HCT116 (cell line): ENCODE data around the gene ETNPPL. TPM values are rescaled to one million over a fixed set of nuclear protein-coding genes. Genes with fewer than 3 reads are reported as not detected.

Source experiments
- ATAC-seq: fragments of 200-7000 bp; cut with Tn5 transposase; 2 replicates; pipeline ENCODE4 v1.9.1; 2020; ENCODE audit warnings: mild to moderate bottlenecking, moderate library complexity
- BruUV-seq: library from RNA; stranded (reverse); fragments of 400-500 nt; replicated peaks from 2 replicates; lab custom pipeline; 2021; lab: Mats Ljungman, UMichigan
- CTCF ChIA-PET: fragments of 300-600 bp; sonication (Branson Sonifier 250); formaldehyde crosslinking; loops from one replicate; lab custom pipeline; 2021; ENCODE audit warnings: antibody characterized with exemption; lab: Charles Lee
- POLR2A ChIA-PET: fragments of 300-600, 350-600 bp; sonication (Branson Sonifier 250); formaldehyde crosslinking; loops from one replicate; lab custom pipeline; 2021; ENCODE audit warnings: antibody characterized with exemption; lab: Charles Lee
- RAD21 ChIA-PET, 2 experiments: fragments of 300-600 bp; sonication (Branson Sonifier 250); formaldehyde crosslinking; loops; one replicate each; lab custom pipeline; 2023; ENCODE audit warnings: low total read pairs in 2 of 2; ENCODE audit not compliant: uncharacterized antibody in 2 of 2, unreplicated experiment in 2 of 2, low non-redundant PET in 1 of 2; lab: Charles Lee
- DNase-seq: peaks from one replicate; pipeline ENCODE4 v3.0.0-alpha.2; 2010; ENCODE audit warnings: low read depth, low spot score
- H2AFZ ChIP-seq: fragments of 200-600 bp; shearing (Covaris generic), sonication (generic); 2 replicates; pipeline ENCODE4 v1.6.1; 2017; ENCODE audit warnings: low read depth, mixed run types, mixed read lengths, antibody characterized with exemption, low read length; ENCODE audit not compliant: poor library complexity, severe bottlenecking
- H3K27ac ChIP-seq: 2 replicates; pipeline ENCODE4 v1.5.1; 2012; ENCODE audit warnings: low read depth, low read length
- H3K27me3 ChIP-seq: fragments of 200-600 bp; sonication (generic); 2 replicates; pipeline ENCODE4 v1.6.1; 2016; ENCODE audit warnings: mixed run types, low read length, mixed read lengths; ENCODE audit not compliant: insufficient read depth
- H3K36me3 ChIP-seq, 2 experiments: fragments of 200-500 bp in 1 of 2; fragments of 200-600 bp in 1 of 2; sonication (Bioruptor generic) in 1 of 2; sonication (generic) in 1 of 2; 2 replicates each; pipeline versions ENCODE4 v1.5.1 to v1.6.1; 2014 to 2016; ENCODE audit warnings: low read length in 2 of 2, inconsistent platforms in 1 of 2, mixed read lengths in 1 of 2, mixed run types in 1 of 2; ENCODE audit not compliant: insufficient read depth in 2 of 2, control insufficient read depth in 1 of 2
- H3K4me1 ChIP-seq, 2 experiments: fragments of 200-600 bp in 1 of 2; sonication (generic) in 1 of 2; 2 replicates each; pipeline versions ENCODE4 v1.5.1 to v1.6.1; 2012 to 2017; ENCODE audit warnings: low read length in 2 of 2, inconsistent platforms in 1 of 2, mild to moderate bottlenecking in 1 of 2, mixed read lengths in 1 of 2, mixed run types in 1 of 2, moderate library complexity in 1 of 2; ENCODE audit not compliant: insufficient read depth in 2 of 2, control insufficient read depth in 1 of 2
- H3K4me2 ChIP-seq: fragments of 200-600 bp; sonication (generic); 2 replicates; pipeline ENCODE4 v1.6.1; 2017; ENCODE audit warnings: mixed run types, low read length, mixed read lengths
- H3K4me3 ChIP-seq, 2 experiments: fragments of 200-600 bp in 1 of 2; sonication (generic) in 1 of 2; replicated peaks in 1 of 2; 2 replicates each; pipeline ENCODE4 v1.5.1; 2011 to 2016; ENCODE audit warnings: low read length in 2 of 2, control low read depth in 1 of 2, low read depth in 1 of 2, mild to moderate bottlenecking in 1 of 2, mixed read lengths in 1 of 2, mixed run types in 1 of 2
- H3K79me2 ChIP-seq: fragments of 200-600 bp; sonication (generic); 2 replicates; pipeline ENCODE4 v1.6.1; 2017; ENCODE audit warnings: mild to moderate bottlenecking, mixed run types, low read length, moderate library complexity, mixed read lengths; ENCODE audit not compliant: insufficient read depth
- H3K9ac ChIP-seq: fragments of 200-600 bp; sonication (generic); 2 replicates; pipeline ENCODE4 v1.6.1; 2016; ENCODE audit warnings: low read length, mixed read lengths
- H3K9me2 ChIP-seq: fragments of 200-600 bp; sonication (generic), shearing (Covaris generic); 2 replicates; pipeline ENCODE4 v1.6.1; 2017; ENCODE audit warnings: mixed run types, mild to moderate bottlenecking, moderate library complexity; ENCODE audit not compliant: insufficient read depth
- H3K9me3 ChIP-seq, 2 experiments: fragments of 200-500 bp in 1 of 2; fragments of 200-600 bp in 1 of 2; sonication (Bioruptor generic) in 1 of 2; sonication (generic) in 1 of 2; 2 replicates each; pipeline ENCODE4 v1.6.1; 2014 to 2017; ENCODE audit warnings: low read length in 2 of 2, mixed read lengths in 2 of 2, inconsistent platforms in 1 of 2, low read depth in 1 of 2, mild to moderate bottlenecking in 1 of 2, mixed run types in 1 of 2, moderate library complexity in 1 of 2; ENCODE audit not compliant: control insufficient read depth in 1 of 2, insufficient read depth in 1 of 2
- H4K20me1 ChIP-seq: fragments of 200-600 bp; sonication (generic), shearing (Covaris generic); 2 replicates; pipeline ENCODE4 v1.6.1; 2017; ENCODE audit warnings: mixed run types, mild to moderate bottlenecking, moderate library complexity; ENCODE audit not compliant: insufficient read depth
- ELF1 ChIP-seq: IDR thresholded peaks from 2 replicates; pipeline ENCODE4 v1.6.1; 2012; ENCODE audit warnings: low read depth, borderline replicate concordance
- EZH2 ChIP-seq: fragments of 200-600 bp; sonication (generic); IDR thresholded peaks from 2 replicates; pipeline ENCODE4 v1.6.1; 2017; ENCODE audit warnings: antibody characterized with exemption, mixed run types
- EZH2phosphoT487 ChIP-seq: fragments of 200-600 bp; IDR thresholded peaks from 2 replicates; pipeline ENCODE4 v1.6.1; 2018; ENCODE audit warnings: antibody characterized with exemption, borderline replicate concordance
- JUND ChIP-seq: IDR thresholded peaks from 2 replicates; pipeline ENCODE4 v1.6.1; 2012
- RAD21 ChIP-seq: IDR thresholded peaks from 2 replicates; pipeline ENCODE4 v1.6.1; 2012; ENCODE audit warnings: low read depth, mild to moderate bottlenecking
- ZFX ChIP-seq: fragments of 450-650 bp; IDR thresholded peaks from 2 replicates; pipeline ENCODE4 v1.6.1; 2017
- ZNF274 ChIP-seq: fragments of 200-500 bp; sonication (Bioruptor generic); IDR thresholded peaks from 2 replicates; pipeline ENCODE4 v1.6.1; 2014; ENCODE audit warnings: mild to moderate bottlenecking, low read depth, low read length, inconsistent platforms
- intact Hi-C: fragments of 100-400 bp; cut with micrococcal nuclease; formaldehyde crosslinking; loops from 2 replicates; pipeline ENCODE4 v1.10.0; 2022
- total RNA-seq: library from RNA; stranded (reverse); gene quantifications from one replicate; pipeline ENCODE4 v1.2.1, GENCODE V29; 2021; ENCODE audit not compliant: unreplicated experiment
- TF ChIP-seq, protein P1 (sequence below): IDR thresholded peaks from 2 replicates; pipeline ENCODE4 v1.6.1; 2012
- TF ChIP-seq, protein P2 (sequence below), 3 experiments: fragments of 200-600 bp in 1 of 3; sonication (generic) in 1 of 3; IDR thresholded peaks in 2 of 3; conservative IDR thresholded peaks in 1 of 3; 2 replicates each; pipeline ENCODE4 v1.5.1; 2012 to 2017; ENCODE audit warnings: low read depth in 2 of 3, low read length in 2 of 3, antibody characterized with exemption in 1 of 3, borderline replicate concordance in 1 of 3, control low read depth in 1 of 3, mild to moderate bottlenecking in 1 of 3, mixed read lengths in 1 of 3, mixed run types in 1 of 3, moderate library complexity in 1 of 3; ENCODE audit not compliant: insufficient read depth in 1 of 3
- TF ChIP-seq, protein P3 (sequence below): IDR thresholded peaks from 2 replicates; pipeline ENCODE4 v1.6.1; 2012
- TF ChIP-seq, protein P4 (sequence below): IDR thresholded peaks from 2 replicates; pipeline ENCODE4 v1.6.1; 2012; ENCODE audit warnings: low read depth
- TF ChIP-seq, protein P5 (sequence below): IDR thresholded peaks from 2 replicates; pipeline ENCODE4 v1.6.1; 2011; ENCODE audit warnings: mild to moderate bottlenecking, low read length, moderate library complexity; ENCODE audit not compliant: insufficient replicate concordance; ENCODE audit errors: extremely low read depth

The ETNPPL gene
- total RNA-seq, 1 experiment from 2014 or later: not detected

DNA sequence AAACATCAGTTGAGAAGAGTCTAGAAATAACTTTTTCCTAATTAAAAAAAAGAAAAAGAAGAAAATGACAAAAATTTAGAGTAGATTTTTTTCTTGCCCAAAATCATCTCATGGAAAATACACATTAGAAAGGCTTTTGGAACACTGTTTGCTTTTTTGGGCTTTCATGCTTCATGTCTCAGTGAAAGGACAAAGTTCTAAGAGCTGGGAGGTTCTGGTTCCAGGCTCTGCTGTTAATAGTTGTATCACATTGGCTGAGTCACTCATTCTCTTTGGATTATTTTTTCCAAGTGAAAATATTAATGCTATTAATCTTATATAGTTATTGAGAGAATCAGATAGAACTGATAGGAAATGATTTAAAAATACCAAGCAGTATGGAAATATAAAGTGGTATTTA lies 32.9 kb upstream of the ETNPPL start:
- no peak for TF ChIP-seq ZNF274
- TF ChIP-seq ELF1: no peak
- TF ChIP-seq, protein P1, sequence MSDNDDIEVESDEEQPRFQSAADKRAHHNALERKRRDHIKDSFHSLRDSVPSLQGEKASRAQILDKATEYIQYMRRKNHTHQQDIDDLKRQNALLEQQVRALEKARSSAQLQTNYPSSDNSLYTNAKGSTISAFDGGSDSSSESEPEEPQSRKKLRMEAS: no peak
- no peak for TF ChIP-seq ZFX
- no peak for TF ChIP-seq EZH2phosphoT487
- TF ChIP-seq, protein P2, sequence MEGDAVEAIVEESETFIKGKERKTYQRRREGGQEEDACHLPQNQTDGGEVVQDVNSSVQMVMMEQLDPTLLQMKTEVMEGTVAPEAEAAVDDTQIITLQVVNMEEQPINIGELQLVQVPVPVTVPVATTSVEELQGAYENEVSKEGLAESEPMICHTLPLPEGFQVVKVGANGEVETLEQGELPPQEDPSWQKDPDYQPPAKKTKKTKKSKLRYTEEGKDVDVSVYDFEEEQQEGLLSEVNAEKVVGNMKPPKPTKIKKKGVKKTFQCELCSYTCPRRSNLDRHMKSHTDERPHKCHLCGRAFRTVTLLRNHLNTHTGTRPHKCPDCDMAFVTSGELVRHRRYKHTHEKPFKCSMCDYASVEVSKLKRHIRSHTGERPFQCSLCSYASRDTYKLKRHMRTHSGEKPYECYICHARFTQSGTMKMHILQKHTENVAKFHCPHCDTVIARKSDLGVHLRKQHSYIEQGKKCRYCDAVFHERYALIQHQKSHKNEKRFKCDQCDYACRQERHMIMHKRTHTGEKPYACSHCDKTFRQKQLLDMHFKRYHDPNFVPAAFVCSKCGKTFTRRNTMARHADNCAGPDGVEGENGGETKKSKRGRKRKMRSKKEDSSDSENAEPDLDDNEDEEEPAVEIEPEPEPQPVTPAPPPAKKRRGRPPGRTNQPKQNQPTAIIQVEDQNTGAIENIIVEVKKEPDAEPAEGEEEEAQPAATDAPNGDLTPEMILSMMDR (IDR thresholded peaks at IDR 0.05 in 2 of 3, conservative IDR thresholded peaks at IDR 0.05 in 1 of 3; ENCODE audit: borderline replicate concordance in 1 of 3, insufficient read depth in 1 of 3, low read depth in 2 of 3, low read length in 2 of 3): no peak
- no peak for TF ChIP-seq RAD21
- TF ChIP-seq, protein P3, sequence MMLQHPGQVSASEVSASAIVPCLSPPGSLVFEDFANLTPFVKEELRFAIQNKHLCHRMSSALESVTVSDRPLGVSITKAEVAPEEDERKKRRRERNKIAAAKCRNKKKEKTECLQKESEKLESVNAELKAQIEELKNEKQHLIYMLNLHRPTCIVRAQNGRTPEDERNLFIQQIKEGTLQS: no peak
- TF ChIP-seq, protein P4, sequence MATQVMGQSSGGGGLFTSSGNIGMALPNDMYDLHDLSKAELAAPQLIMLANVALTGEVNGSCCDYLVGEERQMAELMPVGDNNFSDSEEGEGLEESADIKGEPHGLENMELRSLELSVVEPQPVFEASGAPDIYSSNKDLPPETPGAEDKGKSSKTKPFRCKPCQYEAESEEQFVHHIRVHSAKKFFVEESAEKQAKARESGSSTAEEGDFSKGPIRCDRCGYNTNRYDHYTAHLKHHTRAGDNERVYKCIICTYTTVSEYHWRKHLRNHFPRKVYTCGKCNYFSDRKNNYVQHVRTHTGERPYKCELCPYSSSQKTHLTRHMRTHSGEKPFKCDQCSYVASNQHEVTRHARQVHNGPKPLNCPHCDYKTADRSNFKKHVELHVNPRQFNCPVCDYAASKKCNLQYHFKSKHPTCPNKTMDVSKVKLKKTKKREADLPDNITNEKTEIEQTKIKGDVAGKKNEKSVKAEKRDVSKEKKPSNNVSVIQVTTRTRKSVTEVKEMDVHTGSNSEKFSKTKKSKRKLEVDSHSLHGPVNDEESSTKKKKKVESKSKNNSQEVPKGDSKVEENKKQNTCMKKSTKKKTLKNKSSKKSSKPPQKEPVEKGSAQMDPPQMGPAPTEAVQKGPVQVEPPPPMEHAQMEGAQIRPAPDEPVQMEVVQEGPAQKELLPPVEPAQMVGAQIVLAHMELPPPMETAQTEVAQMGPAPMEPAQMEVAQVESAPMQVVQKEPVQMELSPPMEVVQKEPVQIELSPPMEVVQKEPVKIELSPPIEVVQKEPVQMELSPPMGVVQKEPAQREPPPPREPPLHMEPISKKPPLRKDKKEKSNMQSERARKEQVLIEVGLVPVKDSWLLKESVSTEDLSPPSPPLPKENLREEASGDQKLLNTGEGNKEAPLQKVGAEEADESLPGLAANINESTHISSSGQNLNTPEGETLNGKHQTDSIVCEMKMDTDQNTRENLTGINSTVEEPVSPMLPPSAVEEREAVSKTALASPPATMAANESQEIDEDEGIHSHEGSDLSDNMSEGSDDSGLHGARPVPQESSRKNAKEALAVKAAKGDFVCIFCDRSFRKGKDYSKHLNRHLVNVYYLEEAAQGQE: no peak
- TF ChIP-seq JUND: no peak
- no peak for TF ChIP-seq EZH2
- TF ChIP-seq, protein P5, sequence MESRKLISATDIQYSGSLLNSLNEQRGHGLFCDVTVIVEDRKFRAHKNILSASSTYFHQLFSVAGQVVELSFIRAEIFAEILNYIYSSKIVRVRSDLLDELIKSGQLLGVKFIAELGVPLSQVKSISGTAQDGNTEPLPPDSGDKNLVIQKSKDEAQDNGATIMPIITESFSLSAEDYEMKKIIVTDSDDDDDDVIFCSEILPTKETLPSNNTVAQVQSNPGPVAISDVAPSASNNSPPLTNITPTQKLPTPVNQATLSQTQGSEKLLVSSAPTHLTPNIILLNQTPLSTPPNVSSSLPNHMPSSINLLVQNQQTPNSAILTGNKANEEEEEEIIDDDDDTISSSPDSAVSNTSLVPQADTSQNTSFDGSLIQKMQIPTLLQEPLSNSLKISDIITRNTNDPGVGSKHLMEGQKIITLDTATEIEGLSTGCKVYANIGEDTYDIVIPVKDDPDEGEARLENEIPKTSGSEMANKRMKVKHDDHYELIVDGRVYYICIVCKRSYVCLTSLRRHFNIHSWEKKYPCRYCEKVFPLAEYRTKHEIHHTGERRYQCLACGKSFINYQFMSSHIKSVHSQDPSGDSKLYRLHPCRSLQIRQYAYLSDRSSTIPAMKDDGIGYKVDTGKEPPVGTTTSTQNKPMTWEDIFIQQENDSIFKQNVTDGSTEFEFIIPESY: no peak
- RAD21 ChIA-PET: no interaction called here
- Histone ChIP-seq H4K20me1 (no peaks in the 10 kb centered on the region), H3K9me2 (no peaks in the 10 kb centered on the region), H3K27ac (no peak overlapping the region), H3K9me3 (no peaks in the 10 kb centered on the region), H3K79me2 (no peaks in the 10 kb centered on the region), H3K27me3 (no peaks in the 10 kb centered on the region), H3K9ac (no peak overlapping the region), H3K4me2 (no peak overlapping the region), H2AFZ (no peak overlapping the region), H3K36me3 (no peaks in the 10 kb centered on the region), H3K4me3 (no peak overlapping the region), H3K4me1 (no peaks in the 10 kb centered on the region)
- POLR2A ChIA-PET: no interaction called here
- ATAC-seq (no peak), DNase-seq (no peak)
- CTCF ChIA-PET: no interaction called here
- no TSS peak for BruUV-seq
- intact Hi-C loops: no loop called here
